ENCODE measurements around the gene GEMIN8. TPM values are rescaled to one million over a fixed set of nuclear protein-coding genes. Genes with fewer than 3 reads are reported as not detected.
A peak's percentile ranks its signal among the peaks of the same experiment; 100 is the strongest.

GEMIN8 gene
- total RNA-seq, 2 donors from 2014 or later, result 8.7 to 9.2 TPM

DNA sequence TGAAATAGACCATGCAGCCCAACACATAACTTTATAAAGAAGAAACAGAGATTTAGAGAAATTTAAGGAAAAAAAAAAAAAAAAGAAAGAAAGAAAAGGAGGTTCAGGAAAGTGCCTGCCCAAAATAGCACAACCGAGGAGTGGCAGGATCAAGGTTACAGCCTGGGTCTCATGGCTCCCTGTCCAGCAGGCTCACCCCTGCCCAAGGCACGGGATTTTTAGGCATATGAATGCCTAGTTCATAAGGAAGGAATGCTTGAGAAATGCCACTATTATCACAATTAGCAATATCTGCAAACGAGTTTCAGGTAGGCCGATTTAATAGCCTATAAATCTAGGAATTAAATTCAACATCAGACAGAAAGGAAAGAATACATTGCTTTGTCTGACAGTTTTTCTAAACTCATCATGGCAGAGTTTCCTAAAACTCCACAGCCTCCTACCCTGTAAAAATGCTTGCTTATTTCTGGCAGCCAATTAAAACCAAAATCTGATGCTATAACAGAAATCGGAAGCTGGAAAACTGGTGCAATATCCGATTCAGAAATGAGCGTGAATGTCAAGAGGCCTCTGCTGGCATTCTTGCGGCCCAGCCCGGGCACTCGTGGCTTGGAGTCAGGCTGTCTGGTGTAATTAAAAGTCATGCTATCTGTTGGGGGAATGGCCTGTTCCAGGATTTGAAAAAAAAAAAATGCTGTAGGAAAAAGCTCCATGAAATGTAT lies 63.5 kb downstream of the GEMIN8 start:
- intact Hi-C loops (cut with DNase I), result no loop called here
- peak; percentile 26 for DNase-seq
- peak in 1 of 2 donors; percentile 70 for ATAC-seq

DNA sequence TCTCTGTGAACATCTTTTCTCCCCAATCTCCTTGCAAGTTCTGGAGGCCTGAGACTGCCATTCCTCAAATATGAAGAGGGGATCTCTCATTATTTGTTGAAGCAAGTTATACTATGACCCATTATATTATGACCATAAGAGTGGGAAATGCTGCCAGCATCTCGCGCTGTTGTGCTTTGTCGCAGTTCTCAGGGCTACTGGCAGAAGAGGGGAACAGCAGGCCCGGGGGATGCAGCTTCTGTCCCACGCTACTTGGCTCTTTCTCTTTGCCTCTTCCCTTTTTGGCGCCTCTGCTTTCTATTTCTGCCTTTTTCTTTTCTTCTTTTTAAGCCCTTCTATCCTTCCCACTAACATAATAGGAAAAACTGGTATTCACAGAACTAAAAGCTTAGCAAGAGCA lies 64.2 kb downstream of the GEMIN8 start:
- no peak for DNase-seq
- intact Hi-C loops (cut with DNase I), result no loop called here

DNA sequence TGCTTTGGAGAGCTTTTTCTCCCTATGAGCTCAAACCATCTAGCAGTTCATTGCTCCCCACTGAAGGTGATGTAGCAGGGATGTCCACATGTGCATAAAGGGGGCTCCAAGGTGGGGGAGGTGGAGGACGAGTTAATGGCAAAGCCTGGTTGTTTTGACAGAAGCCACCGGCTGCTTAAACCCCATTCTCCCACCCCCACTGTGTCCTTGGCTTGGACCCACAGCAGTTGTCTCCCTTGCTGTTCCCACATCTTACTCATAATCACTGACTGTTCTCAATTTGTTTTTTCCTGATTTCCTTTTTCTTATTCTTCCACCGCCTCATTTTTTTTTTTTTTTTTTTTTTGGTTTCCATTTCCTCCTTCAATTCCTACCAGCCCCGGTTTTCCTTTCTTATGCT lies 72.7 kb downstream of the GEMIN8 start:
- DNase-seq (no peak), ATAC-seq (no peak)
- intact Hi-C loops (cut with DNase I), result loop anchor here in 1 of 2 donors (10.0 kb wide), 1 partner anchor 58 kb away; no protein-coding TSS in a partner anchor

More for the DNA sequence above, 64.2 kb downstream of the GEMIN8 start:
- peak in 1 of 2 donors; percentile 23 for ATAC-seq

Other genes starting within 250 kb of the GEMIN8 start
- 1 to 10 TPM; 6.4 to 7.1 TPM for gene GPM6B, start 212.8 kb downstream of the GEMIN8 start, total RNA-seq

Measured in left cardiac atrium (tissue), 4 donors.